GM10248 (cell line): Measurements from ENCODE around the gene SATB2.

Source experiments
- CTCF ChIA-PET: fragments of 300-600 bp; sonication (Branson Sonifier 250); formaldehyde crosslinking; extraction: SDS; loops from one replicate; lab custom pipeline; 2021; ENCODE audit warnings: antibody characterized with exemption; lab: Yijun Ruan, JAX
- POLR2A ChIA-PET: fragments of 350-650 bp; sonication (Branson Sonifier 250); formaldehyde crosslinking; extraction: SDS; loops from one replicate; lab custom pipeline; 2020; ENCODE audit warnings: antibody characterized with exemption; lab: Yijun Ruan, JAX
- DNase-seq: peaks from one replicate; pipeline ENCODE4 v3.0.0; 2012; ENCODE audit errors: extremely low spot score
- CTCF ChIP-seq: IDR thresholded peaks from 2 replicates; pipeline ENCODE4 v1.5.1; 2012; ENCODE audit warnings: mild to moderate bottlenecking, low read depth; ENCODE audit errors: extremely low read depth, missing control alignments, control extremely low read depth

SATB2 gene

GRCh38 chr2:199462956-199463692, 5.4 kb upstream of the SATB2 start:
- CTCF ChIA-PET: no interaction called here
- TF ChIP-seq CTCF: peak; percentile 19
- POLR2A ChIA-PET: no interaction called here
- peak; percentile 62 for DNase-seq

DNA sequence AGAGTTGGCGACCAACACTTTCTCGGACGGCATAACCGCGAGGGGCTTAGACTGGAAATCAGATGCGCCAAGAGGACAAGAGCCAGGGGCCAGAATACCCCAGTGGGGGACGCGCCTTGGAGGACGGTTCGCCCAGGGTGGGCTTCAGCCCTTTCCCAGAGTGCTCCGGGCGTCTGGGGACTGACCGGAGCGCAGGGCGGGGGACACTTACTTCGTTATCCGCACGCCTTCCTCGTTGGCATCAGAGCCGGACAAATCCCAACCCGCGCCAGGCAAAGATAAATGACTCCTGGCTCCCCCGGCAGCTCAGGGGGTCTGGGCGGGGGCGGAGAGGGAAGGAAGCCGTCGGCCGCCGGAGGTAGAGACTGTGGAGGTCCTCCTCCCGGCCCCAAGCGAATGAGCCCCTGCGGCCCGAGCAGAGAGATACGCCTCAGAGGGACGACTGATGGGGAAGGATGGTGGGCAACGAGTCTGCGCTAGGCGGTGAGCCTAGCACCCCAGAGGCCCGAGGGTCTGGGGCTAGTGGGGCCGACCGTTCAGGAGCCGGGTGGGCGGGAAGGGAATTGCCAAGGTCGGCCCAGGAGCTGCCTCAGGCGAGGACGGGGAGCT, 4.7 kb upstream of the SATB2 start:
- no peak for DNase-seq
- no peak for TF ChIP-seq CTCF
- ChIA-PET CTCF (no interaction called here), POLR2A (no interaction called here)

- DNase-seq: no peak
- CTCF ChIA-PET: no interaction called here
- TF ChIP-seq CTCF: no peak
- POLR2A ChIA-PET: no interaction called here
Observed at GRCh38 chr2:199461711-199462346, 4.1 kb upstream of the SATB2 start.

DNA sequence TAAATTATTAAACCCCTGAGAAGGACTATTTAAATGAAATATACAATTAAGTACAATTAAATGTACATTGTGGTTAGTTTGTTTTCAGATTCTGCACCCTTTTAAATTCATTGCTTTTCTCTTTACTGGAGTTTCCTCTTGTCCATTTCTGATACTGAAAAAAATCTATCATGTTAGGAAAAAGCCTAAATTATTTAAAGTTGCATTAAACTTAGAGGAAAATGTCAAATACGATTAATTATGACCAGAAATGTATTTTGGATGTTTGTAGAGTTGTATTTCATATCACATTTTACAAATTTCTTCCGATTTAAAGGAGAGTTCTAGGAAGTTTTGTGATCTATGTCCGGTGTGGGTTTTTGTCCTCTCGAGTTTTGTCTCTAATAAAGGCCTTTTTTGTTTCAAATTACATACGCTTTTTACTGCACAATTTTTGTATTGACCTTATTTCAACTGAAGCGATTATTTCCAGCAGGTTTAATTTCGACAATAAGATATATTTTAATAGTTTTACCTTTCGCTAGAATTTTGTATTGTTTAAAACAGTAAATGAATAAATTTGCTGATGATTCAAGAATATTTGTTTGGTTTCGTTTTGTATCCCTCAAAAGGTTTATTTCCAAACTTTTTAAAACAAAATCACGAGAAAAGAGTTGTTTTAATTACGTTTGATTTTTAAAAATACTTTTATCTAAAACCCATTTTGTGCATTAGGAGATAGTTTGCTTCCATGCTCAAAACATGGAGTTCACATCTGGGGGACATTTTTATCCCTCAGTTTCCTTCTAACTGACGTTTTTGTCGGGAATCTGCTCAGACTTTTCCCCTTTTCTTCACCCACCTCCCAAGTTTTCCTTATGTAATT, 3.3 kb upstream of the SATB2 start:
- ChIA-PET CTCF (no interaction called here), POLR2A (no interaction called here)
- DNase-seq: no peak
- TF ChIP-seq CTCF: no peak

DNA sequence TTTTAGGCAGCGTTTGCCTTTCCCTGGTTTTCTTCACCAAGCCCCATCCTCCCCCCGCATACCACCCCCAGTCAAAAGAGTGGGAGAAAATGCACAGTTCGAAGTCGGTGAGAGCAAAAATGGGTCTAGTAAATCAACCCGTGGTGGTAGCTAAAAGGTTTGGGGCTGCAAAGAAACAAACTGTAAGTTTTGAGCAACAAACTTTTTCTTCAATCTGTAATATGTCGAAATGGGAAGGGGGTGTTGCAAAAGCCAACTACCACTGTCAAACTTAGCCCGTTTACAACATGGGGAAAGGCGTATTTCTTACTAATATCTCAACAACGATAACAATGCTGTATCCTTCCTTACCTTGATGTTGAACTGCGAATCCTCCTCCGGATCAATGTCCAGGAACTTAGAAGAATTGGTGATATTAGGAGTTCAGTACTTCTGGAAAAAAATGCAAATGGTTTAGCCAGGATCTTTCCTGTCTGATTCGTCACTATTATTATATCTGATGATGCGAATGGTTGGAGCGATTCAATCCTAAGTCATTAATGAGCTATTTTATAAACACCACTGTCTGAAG, 2.4 kb upstream of the SATB2 start:
- TF ChIP-seq CTCF: no peak
- CTCF ChIA-PET: no interaction called here
- POLR2A ChIA-PET: no interaction called here
- DNase-seq: no peak
